Measurements from ENCODE around the gene PRF1. TPM values are rescaled to one million over a fixed set of nuclear protein-coding genes. Genes with fewer than 3 reads are reported as not detected.

The PRF1 gene
- total RNA-seq, 1 donor from 2014 or later: 1.1 TPM

- peak; percentile 26 for ATAC-seq
- no peak for DNase-seq (ENCODE audit: low spot score)
Measured at GRCh38 chr10:70579234-70580002, 23.1 kb downstream of the PRF1 start.

- ATAC-seq (no peak), DNase-seq (ENCODE audit: low spot score) (no peak)
Measured at GRCh38 chr10:70578371-70578947, 24.1 kb downstream of the PRF1 start.

GRCh38 chr10:70576803-70577517, 25.6 kb downstream of the PRF1 start:
- DNase-seq (ENCODE audit: low spot score): no peak
- ATAC-seq: no peak

DNA sequence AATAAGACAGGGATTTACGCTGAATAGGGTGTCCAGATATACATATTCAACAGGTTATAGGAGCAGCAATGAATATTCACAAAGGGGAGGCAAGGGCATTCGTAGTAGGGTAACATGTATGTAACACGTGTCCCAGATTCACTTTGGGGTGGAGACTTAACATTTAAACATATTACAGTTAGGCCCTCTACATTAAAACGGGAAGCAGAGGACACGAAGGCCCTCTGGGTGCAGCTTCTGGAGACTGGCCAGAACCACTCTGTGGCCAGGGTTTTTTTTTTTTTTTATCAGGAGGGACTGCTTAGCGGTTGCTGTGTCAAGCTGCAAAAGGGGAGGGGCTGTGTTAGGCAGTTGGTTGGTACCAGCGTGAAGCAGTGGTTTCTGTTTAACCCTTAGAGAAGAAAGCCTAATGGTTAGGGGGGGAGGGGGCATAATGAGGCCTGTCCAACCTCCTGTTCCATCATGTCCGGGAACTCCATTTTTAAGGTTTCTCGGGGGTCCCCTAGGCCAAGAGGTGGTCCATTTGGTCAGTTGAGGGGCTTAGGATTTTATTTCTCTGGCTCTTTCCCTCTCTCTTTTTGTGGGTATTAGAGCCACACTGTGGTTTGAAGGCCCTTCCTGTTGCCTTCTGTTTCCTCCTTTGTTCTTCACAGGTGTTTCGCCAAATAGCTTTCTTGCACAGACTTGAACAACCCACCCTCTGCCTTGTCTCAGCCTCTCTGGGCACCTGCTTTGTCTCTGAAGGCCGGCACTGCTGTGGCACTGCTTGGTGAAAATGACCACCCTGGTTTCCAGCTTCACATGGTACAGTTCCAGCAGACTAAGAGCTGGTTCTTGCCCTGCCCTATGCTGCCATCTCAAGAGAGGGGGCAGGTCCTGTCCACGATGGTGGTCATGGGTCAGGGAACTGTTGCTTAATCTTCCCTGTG, 26.4 kb downstream of the PRF1 start:
- DNase-seq (ENCODE audit: low spot score) (no peak), ATAC-seq (peak; percentile 69)

- DNase-seq (ENCODE audit: low spot score) (no peak), ATAC-seq (no peak)
Measured at GRCh38 chr10:70575486-70575873, 27.1 kb downstream of the PRF1 start.

DNA sequence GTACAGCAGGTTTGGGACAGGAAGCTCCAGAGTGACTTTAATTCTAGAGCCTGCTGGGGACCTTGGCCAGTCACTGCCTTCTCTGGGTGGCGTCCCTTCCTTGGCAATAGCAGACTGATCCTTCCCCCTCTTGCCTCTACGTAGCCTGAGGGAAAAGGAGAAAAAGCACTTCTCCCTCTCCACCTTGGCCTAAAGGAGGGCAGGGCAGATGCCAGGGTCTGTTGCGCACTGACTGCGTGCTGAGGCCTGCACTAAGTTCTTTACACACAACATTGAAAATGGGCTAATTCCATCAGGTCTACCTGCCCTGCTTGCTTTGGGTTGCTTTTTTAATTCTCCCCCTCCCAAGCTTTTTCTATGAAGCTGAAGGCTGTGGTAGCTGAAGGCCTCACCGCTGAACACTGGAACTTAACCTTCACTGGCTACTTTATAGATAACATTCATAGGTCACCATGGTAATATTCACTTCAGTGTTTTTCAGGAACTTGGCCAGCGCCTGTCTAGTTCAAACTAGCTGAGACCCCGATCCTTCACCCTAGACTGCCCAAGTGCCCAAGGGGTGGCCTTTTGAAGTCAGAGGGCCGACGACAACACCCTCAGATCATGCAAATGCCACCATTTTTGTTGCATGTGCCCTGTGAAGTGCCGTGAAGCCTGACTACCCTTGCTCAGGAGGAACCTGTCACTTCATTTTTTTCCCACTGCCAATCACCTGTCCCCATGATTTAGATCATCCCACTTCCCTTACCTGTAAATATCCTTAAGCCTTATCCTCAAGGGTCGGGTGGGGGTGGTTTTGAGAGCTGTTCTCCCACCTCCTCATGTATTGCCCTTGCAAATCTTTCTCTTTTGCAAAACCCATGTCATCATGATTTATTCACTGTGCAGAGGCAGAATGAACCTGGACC, 28.7 kb downstream of the PRF1 start:
- ATAC-seq (no peak), DNase-seq (ENCODE audit: low spot score) (no peak)

GRCh38 chr10:70571636-70572439, 30.7 kb downstream of the PRF1 start:
- ATAC-seq (no peak), DNase-seq (ENCODE audit: low spot score) (no peak)

DNA sequence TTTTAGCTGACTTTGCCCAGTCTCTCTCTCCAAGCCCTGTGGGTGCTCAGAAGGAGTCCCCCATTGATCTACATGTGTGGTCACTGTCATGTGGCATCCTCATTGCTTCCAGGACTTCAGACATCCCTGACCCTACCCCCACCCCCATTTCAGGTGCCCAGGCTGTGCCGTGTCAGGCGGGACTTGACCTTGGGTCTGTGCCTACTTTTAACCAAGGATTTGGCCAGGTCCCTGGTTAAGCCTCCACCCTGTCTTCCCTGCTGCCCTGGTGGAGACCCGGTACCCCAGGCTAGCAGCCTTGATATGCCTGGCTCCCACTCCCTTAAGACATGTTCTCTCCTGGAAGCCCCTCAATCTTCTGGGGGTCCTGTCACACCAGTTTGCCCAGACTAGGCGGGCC, 31.3 kb downstream of the PRF1 start:
- DNase-seq (ENCODE audit: low spot score) (no peak), ATAC-seq (no peak)

DNA sequence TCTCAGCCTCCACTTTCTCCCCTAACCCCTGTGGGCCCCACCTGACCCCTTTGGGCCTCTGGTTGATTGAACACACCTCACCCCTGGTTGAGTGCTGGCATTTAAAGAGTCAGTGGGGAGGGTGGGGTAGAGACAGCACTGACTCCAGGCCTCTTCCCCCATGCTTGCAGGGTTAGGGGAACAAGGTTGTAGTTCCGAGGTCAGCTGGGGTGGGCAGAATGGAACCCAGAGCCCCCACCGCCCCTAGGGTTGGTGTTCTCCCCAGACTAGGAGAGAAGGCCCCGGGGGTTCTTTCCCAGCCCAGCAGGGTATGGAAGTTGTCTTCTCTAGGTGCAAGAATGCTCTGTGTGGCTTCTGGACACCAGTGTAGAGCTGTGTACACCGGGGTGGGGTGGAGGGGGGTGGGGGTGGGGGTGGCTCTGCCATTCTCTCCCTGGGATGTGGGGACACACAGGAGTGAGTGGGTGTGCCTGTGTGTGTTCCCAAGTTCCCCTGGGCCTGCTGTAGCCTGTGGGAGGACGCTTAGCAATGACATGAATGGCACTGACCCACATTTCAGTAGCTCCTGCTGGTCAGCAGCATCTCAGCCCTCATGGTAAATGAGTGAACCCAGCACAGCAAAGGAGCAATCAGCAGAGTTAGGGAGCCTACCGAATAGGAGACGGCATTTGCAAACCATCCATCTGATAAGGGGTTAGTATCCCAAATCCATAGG, 33.6 kb downstream of the PRF1 start:
- DNase-seq (ENCODE audit: low spot score): no peak
- ATAC-seq: no peak

DNA sequence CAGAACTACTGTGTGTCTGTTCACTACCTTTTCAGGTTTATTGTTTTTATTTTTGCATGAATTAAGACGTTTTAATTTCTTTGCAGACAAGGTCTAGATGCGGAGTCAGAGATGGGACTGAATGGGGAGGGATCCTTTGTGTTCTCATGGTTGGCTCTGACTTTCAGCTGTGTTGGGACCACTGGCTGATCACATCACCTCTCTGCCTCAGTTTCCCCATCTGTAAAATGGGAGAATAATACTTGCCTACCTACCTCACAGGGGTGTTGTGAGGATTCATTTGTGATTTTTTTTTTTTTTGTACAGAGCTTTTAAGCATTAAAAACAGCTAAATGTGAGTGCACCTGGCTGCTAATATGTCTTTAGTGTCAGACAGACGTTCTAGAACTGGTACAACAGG, 34.4 kb downstream of the PRF1 start:
- ATAC-seq (no peak), DNase-seq (ENCODE audit: low spot score) (no peak)

DNA sequence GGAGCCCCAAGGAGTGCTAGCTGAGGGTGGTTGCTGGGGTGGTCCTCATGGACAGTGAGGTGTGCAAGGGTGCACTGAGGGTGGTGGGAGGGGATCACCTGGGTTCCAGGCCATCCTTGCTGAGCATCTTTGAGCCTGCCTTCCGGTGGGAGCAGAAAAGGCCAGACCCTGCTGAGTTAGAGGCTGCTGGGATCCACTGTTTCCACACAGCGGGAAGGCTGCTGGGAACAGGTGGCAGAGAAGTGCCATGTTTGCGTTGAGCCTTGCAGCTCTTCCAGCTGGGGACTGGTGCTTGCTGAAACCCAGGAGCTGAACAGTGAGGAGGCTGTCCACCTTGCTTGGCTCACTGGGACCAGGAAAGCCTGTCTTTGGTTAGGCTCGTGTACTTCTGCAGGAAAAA, 34.9 kb downstream of the PRF1 start:
- ATAC-seq: no peak
- no peak for DNase-seq (ENCODE audit: low spot score)

- DNase-seq (ENCODE audit: low spot score) (no peak), ATAC-seq (no peak)
Measured at GRCh38 chr10:70566515-70567290, 35.8 kb downstream of the PRF1 start.

DNA sequence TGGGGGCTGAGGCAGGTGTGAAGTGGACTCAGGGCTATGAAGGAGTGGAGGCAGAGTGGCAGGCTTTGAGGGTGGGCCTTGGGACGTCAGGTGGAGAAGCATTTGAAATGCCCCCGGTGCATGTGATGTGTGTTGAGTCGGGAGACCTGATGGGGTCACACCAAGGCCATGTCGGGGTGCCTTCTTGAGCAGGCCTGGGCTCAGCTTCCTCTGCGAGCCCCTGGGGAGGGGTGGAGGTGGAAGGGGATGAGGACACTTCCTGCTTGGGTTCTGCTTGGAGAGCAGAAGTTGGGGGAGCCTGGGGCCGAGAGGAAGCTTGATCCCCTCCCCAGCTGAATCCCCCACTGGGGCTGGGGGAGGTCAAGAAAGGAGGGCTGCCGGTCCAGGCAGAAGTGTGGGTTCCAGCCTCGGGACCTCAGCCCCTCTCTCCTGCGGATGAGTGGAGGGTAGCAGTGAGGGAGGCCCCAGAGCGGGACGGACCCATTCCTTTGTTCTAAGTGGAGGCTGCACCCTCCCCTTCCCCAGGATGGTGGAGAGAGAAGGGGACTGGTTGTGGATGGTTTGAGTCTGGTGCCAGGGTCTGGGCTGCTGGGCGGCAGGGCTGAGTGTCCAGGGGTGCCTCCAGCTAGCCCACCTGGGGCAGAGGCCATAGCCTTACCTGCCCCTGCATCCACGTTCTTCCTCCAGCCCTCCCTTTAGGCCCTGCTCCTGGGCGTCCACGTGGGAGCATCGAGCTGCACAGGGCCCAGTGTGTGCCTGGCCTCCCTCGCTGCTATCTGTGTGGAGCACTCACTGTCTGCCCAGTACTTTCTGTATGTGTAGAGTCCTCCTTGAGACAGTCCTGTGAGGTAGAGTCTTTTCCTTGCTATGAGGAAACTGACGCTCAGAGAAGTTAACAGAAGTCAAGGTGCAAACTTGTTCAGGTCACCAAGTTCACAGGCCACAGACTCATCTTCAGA, 36.7 kb downstream of the PRF1 start:
- DNase-seq (ENCODE audit: low spot score): no peak
- ATAC-seq: peak; percentile 33

GRCh38 chr10:70564901-70565351, 37.6 kb downstream of the PRF1 start:
- no peak for DNase-seq (ENCODE audit: low spot score)
- no peak for ATAC-seq

GRCh38 chr10:70564113-70564725, 38.3 kb downstream of the PRF1 start:
- no peak for DNase-seq (ENCODE audit: low spot score)
- no peak for ATAC-seq

- DNase-seq (ENCODE audit: low spot score): no peak
- ATAC-seq: no peak
Measured at GRCh38 chr10:70563230-70563629, 39.3 kb downstream of the PRF1 start.

Data from left lobe of liver (tissue), 2 donors.